Stimulated activated naive CD8-positive, alpha-beta T cell treated with anti-CD3 and anti-CD28 coated beads, Interleukin-15, amount 100 ng/mL, for 72 hours (primary cell): ENCODE data around the gene GPRC5D.

Experiments used
- ATAC-seq: fragments of 150-1000 bp; cut with Tn5 transposase; 2 replicates; pipeline ENCODE4 v1.10.0; 2021; ENCODE audit warnings: mild to moderate bottlenecking, moderate library complexity
- DNase-seq, 2 donors: peaks; one replicate each; pipeline ENCODE4 v3.0.0; 2021 to 2022
- H3K27ac Mint-ChIP-seq, 2 donors: one replicate each; pipeline ENCODE4 v1.8.0; 2022; ENCODE audit warnings: mild to moderate bottlenecking in 2 of 2, mixed read lengths in 2 of 2, moderate library complexity in 2 of 2
- H3K27me3 Mint-ChIP-seq: one replicate; pipeline ENCODE4 v1.8.0; 2022; ENCODE audit warnings: mixed read lengths
- H3K4me1 Mint-ChIP-seq: one replicate; pipeline ENCODE4 v1.8.0; 2022; ENCODE audit warnings: mild to moderate bottlenecking, mixed read lengths
- H3K4me3 Mint-ChIP-seq, 2 donors: one replicate each; pipeline ENCODE4 v1.8.0; 2022; ENCODE audit warnings: mild to moderate bottlenecking in 2 of 2, mixed read lengths in 2 of 2, moderate library complexity in 1 of 2
- H3K9me3 Mint-ChIP-seq, 2 donors: one replicate each; pipeline ENCODE4 v1.8.0; 2022; ENCODE audit warnings: mixed read lengths in 2 of 2

GPRC5D gene

GRCh38 chr12:12909228-12909994 lies 42.6 kb downstream of the GPRC5D start:
- peaks cover 24% of the 10 kb centered on the region for H3K4me1 Mint-ChIP-seq
- ATAC-seq: no peak

DNA sequence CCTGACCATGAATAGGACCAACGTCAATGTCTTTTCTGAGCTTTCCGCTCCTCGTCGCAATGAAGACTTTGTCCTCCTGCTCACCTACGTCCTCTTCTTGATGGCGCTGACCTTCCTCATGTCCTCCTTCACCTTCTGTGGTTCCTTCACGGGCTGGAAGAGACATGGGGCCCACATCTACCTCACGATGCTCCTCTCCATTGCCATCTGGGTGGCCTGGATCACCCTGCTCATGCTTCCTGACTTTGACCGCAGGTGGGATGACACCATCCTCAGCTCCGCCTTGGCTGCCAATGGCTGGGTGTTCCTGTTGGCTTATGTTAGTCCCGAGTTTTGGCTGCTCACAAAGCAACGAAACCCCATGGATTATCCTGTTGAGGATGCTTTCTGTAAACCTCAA lies 43.3 kb downstream of the GPRC5D start:
- Mint-ChIP-seq H3K27ac (no peak overlapping the region), H3K27me3 (peaks cover 12% of the 10 kb centered on the region)

More at GRCh38 chr12:12909228-12909994, 42.6 kb downstream of the GPRC5D start:
- Mint-ChIP-seq H3K27ac (peak overlapping the region in 1 of 2 donors; percentile 79), H3K9me3 (no peaks in the 10 kb centered on the region), H3K4me3 (peak overlapping the region in 1 of 2 donors; percentile 27), H3K27me3 (peaks cover 12% of the 10 kb centered on the region)
- DNase-seq: no peak

GRCh38 chr12:12908252-12908651 lies 43.7 kb downstream of the GPRC5D start:
- Mint-ChIP-seq H3K9me3 (no peaks in the 10 kb centered on the region), H3K4me3 (no peak overlapping the region), H3K4me1 (peaks cover 24% of the 10 kb centered on the region), H3K27me3 (peaks cover 12% of the 10 kb centered on the region), H3K27ac (peak overlapping the region in 1 of 2 donors; percentile 61)
- ATAC-seq (no peak), DNase-seq (no peak)

More for the DNA sequence above, 43.3 kb downstream of the GPRC5D start:
- no peak for ATAC-seq
- H3K4me1 Mint-ChIP-seq: peaks cover 24% of the 10 kb centered on the region
- H3K4me3 Mint-ChIP-seq: no peak overlapping the region
- no peaks in the 10 kb centered on the region for H3K9me3 Mint-ChIP-seq
- no peak for DNase-seq

DNA sequence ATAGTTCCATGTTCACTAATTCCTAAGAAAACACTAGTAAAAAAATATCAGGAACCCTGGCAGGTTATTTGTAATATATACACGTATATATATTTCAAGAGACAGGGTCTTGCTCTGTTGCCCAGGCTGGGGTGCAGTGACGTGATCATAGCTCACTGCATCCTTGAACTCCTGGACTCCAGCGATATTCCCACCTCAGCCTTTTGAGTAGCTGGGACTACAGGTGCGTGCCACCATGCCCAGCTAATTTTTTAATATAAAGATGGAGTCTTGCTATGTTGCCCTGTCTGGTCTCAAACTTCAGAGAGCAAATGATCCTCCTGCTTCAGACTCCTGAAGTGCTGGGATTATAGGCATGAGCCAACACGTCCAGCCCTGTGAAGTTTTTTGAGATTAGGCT lies 44.4 kb downstream of the GPRC5D start:
- ATAC-seq (no peak), DNase-seq (no peak)
- Mint-ChIP-seq H3K9me3 (no peaks in the 10 kb centered on the region), H3K27me3 (peaks cover 12% of the 10 kb centered on the region), H3K27ac (no peak overlapping the region), H3K4me3 (no peak overlapping the region), H3K4me1 (peaks cover 24% of the 10 kb centered on the region)

DNA sequence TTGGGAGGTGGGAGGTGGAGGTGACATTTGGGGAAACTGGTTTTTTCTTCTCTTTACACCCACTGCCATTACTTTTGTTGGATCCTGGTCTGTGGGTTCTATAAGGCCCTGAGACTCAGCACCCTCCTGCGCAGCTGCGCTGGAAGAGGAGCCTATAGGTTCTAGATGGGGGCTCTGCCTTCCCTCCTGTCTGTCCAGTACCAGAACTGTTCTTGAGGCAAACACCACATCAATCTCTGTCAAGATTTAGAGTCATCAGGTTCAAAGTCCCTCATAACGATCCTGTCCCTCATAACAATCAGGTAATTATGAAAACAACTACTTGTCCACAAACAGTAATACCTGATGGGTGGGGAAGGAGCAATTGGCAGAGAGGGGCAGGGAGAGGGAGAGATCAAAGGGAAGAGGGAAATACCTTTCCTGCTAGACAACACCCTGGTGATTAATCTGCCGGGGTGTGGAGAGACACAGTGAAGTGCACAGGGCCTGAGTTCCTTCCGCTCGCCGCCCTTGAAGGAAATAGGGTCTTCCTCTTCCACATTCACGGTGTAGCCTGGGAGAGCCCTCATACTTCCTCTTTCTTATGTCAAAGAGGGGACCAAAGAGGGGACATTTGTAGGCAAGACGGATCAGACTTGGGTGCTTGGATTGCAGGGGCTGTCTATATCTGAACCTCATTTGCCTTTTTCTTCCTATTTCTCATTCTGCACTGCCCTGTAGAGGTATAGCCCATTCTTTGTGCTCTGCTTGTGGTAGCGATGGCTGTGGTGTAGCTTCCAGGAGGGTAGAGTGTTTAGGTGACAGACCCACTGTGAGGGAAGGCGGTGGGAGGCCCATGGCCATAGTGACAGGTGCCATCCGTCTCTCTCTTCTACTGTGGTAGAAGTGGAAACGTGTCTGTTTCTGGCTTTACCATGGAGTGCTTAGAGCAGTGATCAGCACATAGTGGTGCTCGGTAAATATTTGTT lies 48.0 kb downstream of the GPRC5D start:
- H3K27ac Mint-ChIP-seq: no peak overlapping the region
- H3K4me3 Mint-ChIP-seq: no peak overlapping the region
- DNase-seq (no peak), ATAC-seq (no peak)
- peaks cover 20% of the 10 kb centered on the region for H3K4me1 Mint-ChIP-seq
- no peaks in the 10 kb centered on the region for H3K9me3 Mint-ChIP-seq
- H3K27me3 Mint-ChIP-seq: peaks cover 24% of the 10 kb centered on the region

- Mint-ChIP-seq H3K4me3 (no peak overlapping the region), H3K27me3 (peaks cover 24% of the 10 kb centered on the region), H3K27ac (no peak overlapping the region), H3K9me3 (no peaks in the 10 kb centered on the region), H3K4me1 (peaks cover 18% of the 10 kb centered on the region)
- no peak for DNase-seq
- ATAC-seq: no peak
Observed at GRCh38 chr12:12902036-12902435, 49.9 kb downstream of the GPRC5D start.

DNA sequence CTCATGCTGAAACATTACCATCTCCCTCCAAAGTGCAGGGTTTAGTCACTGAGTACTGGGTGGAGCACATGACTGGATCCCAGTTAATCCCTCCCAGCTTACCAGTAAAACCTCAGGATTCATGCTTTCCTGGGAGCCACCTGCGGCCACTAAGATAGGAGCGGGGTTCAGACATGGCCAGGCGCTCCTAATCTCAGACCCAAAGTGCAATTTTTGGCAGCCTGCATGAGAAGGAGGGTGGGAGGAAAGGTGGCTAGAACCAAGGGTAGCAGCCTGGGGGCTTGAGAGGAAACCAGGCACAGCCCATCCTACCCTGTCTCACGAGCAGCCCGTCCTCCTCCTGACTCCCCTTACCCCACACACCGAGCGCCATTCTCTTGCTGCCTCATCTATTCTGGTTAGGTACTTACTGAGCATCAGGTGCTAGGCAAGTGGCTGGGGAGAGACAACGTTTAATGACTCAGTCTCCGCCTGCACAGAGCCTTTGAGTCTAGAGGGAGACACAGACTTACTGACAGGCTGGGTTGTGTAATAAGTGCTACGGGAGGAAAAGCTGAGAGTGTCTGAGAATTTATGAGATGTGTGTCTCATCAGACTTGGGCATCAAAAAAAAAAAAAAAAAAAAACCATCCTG lies 50.7 kb downstream of the GPRC5D start:
- Mint-ChIP-seq H3K9me3 (no peaks in the 10 kb centered on the region), H3K4me3 (no peak overlapping the region), H3K4me1 (peaks cover 18% of the 10 kb centered on the region), H3K27me3 (peaks cover 24% of the 10 kb centered on the region), H3K27ac (peak overlapping the region in 1 of 2 donors; percentile 54)
- no peak for ATAC-seq
- no peak for DNase-seq

DNA sequence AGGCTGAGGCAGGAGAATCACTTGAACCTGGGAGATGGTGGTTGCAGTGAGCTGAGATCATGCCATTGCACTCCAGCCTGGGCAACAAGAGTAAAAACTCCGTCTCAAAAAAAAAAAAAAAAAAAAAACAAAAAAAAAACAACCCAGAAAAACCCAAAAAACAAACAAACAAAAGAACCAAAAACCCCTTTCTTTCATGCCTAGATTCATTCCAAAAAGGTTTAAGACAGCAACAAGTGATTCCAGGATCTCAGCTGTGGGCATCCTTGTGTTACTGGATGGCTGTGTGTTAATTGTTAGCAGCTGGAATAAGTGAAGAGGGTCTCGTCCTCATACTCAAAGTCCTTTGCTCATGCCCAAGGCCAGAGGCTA lies 51.2 kb downstream of the GPRC5D start:
- peak overlapping the region; percentile 95 to 98 for H3K27ac Mint-ChIP-seq
- H3K4me1 Mint-ChIP-seq: peaks cover 18% of the 10 kb centered on the region
- no peak for ATAC-seq
- peaks cover 19% of the 10 kb centered on the region for H3K27me3 Mint-ChIP-seq
- DNase-seq: no peak
- H3K9me3 Mint-ChIP-seq: no peaks in the 10 kb centered on the region
- no peak overlapping the region for H3K4me3 Mint-ChIP-seq

- Mint-ChIP-seq H3K4me3 (peak overlapping the region in 1 of 2 donors; percentile 1), H3K9me3 (no peaks in the 10 kb centered on the region), H3K27me3 (peaks cover 12% of the 10 kb centered on the region), H3K4me1 (peaks cover 18% of the 10 kb centered on the region), H3K27ac (peak overlapping the region; percentile 95 to 98)
- peak; percentile 47 to 82 for DNase-seq
- peak; percentile 94 for ATAC-seq
Observed at GRCh38 chr12:12899530-12900380, 52.2 kb downstream of the GPRC5D start.

GRCh38 chr12:12898911-12899511 lies 53.0 kb downstream of the GPRC5D start:
- ATAC-seq: no peak
- H3K9me3 Mint-ChIP-seq: no peaks in the 10 kb centered on the region
- H3K27ac Mint-ChIP-seq: peak overlapping the region; percentile 95 to 98
- DNase-seq: no peak
- H3K27me3 Mint-ChIP-seq: peaks cover 12% of the 10 kb centered on the region
- H3K4me1 Mint-ChIP-seq: peaks cover 18% of the 10 kb centered on the region
- H3K4me3 Mint-ChIP-seq: no peak overlapping the region

- no peak for ATAC-seq
- peaks cover 18% of the 10 kb centered on the region for H3K4me1 Mint-ChIP-seq
Observed at GRCh38 chr12:12898136-12898717, 53.7 kb downstream of the GPRC5D start.

DNA sequence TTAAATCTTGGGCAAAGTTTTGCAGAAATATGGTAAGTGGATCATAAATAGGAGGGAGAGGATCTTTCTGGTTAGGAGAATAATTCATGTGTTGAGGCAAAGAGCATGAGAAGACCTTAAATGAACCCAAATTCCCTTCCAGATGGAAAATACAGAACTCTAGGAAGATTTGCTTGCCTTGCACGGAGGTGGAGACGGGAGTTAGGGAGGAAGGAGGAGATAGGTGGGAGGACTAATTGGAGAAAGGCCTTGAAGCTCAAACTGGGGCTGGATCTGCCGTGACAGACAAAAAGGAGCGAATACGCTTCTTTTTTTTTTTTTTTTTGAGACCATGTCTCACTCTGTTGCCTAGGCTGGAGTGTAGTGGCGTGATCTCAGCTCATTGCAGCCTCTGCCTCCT lies 54.7 kb downstream of the GPRC5D start:
- Mint-ChIP-seq H3K27me3 (peaks cover 24% of the 10 kb centered on the region), H3K4me1 (peaks cover 18% of the 10 kb centered on the region), H3K4me3 (no peak overlapping the region), H3K9me3 (no peaks in the 10 kb centered on the region), H3K27ac (no peak overlapping the region)
- DNase-seq: no peak
- ATAC-seq: no peak

More at GRCh38 chr12:12898136-12898717, 53.7 kb downstream of the GPRC5D start:
- no peak overlapping the region for H3K4me3 Mint-ChIP-seq
- H3K27me3 Mint-ChIP-seq: peaks cover 14% of the 10 kb centered on the region
- peak overlapping the region in 1 of 2 donors; percentile 26 for H3K27ac Mint-ChIP-seq
- no peaks in the 10 kb centered on the region for H3K9me3 Mint-ChIP-seq
- DNase-seq: no peak

DNA sequence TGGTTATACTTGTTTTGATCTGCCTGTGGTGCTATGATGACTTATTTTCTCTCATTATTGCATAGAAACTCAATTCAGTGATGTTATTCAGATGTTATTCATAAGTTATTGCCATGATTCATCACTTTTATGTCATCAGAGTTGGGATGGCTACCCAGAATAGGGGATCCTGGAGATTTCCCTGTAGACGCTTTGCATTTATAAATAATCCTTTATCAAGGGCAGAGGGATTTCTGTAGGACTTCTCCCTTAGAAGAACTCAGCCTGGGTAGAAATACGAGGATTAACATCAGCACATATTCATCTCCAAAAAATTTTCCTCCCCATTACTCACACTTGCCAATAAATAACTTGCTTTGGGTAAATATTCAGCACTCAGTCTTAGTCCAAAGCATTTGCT lies 55.7 kb downstream of the GPRC5D start:
- no peak for ATAC-seq
- no peak for DNase-seq
- H3K27ac Mint-ChIP-seq: no peak overlapping the region
- H3K4me1 Mint-ChIP-seq: peaks cover 26% of the 10 kb centered on the region
- H3K27me3 Mint-ChIP-seq: peaks cover 23% of the 10 kb centered on the region
- no peak overlapping the region for H3K4me3 Mint-ChIP-seq
- H3K9me3 Mint-ChIP-seq: no peaks in the 10 kb centered on the region

DNA sequence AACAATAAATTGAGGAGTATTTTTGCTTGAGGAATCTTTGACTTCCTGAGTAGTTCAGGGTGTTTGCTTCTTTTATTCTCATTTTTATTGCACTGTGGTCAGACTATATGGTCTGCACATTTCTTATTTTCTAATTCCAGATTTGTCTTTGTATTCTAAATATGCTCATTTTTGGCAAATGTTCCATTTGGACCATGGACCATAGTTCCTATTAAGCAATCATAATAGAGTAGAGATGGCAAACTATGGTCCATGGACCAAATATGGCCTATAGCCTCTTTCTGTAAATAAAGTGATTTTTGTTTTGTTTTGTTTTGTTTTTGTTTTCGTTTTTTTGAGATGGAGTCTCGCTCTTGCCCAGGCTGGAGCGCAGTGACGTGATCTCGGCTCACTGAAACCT lies 58.5 kb downstream of the GPRC5D start:
- no peak overlapping the region for H3K4me3 Mint-ChIP-seq
- ATAC-seq: no peak
- peaks cover 46% of the 10 kb centered on the region for H3K27me3 Mint-ChIP-seq
- H3K9me3 Mint-ChIP-seq: no peaks in the 10 kb centered on the region
- no peak overlapping the region for H3K27ac Mint-ChIP-seq
- H3K4me1 Mint-ChIP-seq: peaks cover 22% of the 10 kb centered on the region
- DNase-seq: no peak
